Ovary (tissue), 10 donors: ENCODE measurements around the gene MTF1. TPM values are rescaled to one million over a fixed set of nuclear protein-coding genes. Genes with fewer than 3 reads are reported as not detected.
"Not testable (repeated sequence)": the region's sequence is repeated elsewhere in the genome, so short reads cannot be mapped to it uniquely, and the experiment has no call there.

Experiments
- DNase-seq, 5 donors: peaks; one replicate each; pipeline ENCODE4 v3.0.0-alpha.2; 2019 to 2020
- H3K27ac ChIP-seq, 2 donors: fragments of 200-600 bp; one replicate each; pipeline versions ENCODE4 v1.5.1 to v1.8.0; 2019 to 2022
- H3K27me3 ChIP-seq: fragments of 200-600 bp; one replicate; pipeline ENCODE4 v1.8.0; 2022
- H3K36me3 ChIP-seq: fragments of 200-600 bp; sonication (generic); one replicate; pipeline ENCODE4 v1.5.1; 2019
- H3K4me1 ChIP-seq: one replicate; pipeline ENCODE4 v1.8.1; 2013; ENCODE audit warnings: mild to moderate bottlenecking, moderate library complexity; ENCODE audit not compliant: insufficient read depth
- H3K4me3 ChIP-seq: fragments of 200-600 bp; sonication (generic); one replicate; pipeline ENCODE4 v1.5.1; 2017
- H3K9me3 ChIP-seq, 2 donors: fragments of 200-600 bp in 1 of 2; sonication (generic) in 1 of 2; one replicate each; pipeline versions ENCODE4 v1.5.1 to v1.8.1; 2013 to 2019; ENCODE audit warnings: mild to moderate bottlenecking in 1 of 2, moderate library complexity in 1 of 2
- EP300 ChIP-seq: sonication (generic); formaldehyde crosslinking; IDR thresholded peaks from one replicate; pipeline ENCODE4 v1.6.1; 2017; ENCODE audit warnings: antibody characterized with exemption
- POLR2A ChIP-seq: fragments of 450-650 bp; IDR thresholded peaks from one replicate; pipeline ENCODE4 v1.6.1; 2017; ENCODE audit warnings: antibody characterized with exemption, mild to moderate bottlenecking, moderate library complexity
- WGBS, 3 donors: extraction: QIAGEN DNeasy Blood & Tissue Kit in 1 of 3; methylation state at CpG; one replicate each; pipeline versions ENCODE4 v1.1.5 to v1.1.7; 2013 to 2017; 5-methylcytosine and 5-hydroxymethylcytosine counted together
- intact Hi-C, 4 donors: fragments of 100-400 bp; cut with DNase I; formaldehyde crosslinking; loops; one replicate each; pipeline versions ENCODE4 v1.11.0 to v1.15.1; 2022 to 2023
- long read RNA-seq, 3 donors: library from polyadenylated mRNA in 2 of 3; unstranded in 2 of 3; transcript quantifications; one replicate each; pipeline ENCODE4 v2.0.0 and lab custom pipeline, GENCODE V29; 2021 to 2026
- polyA plus RNA-seq, 2 donors: library from polyadenylated mRNA; stranded (reverse); fragments of 200-250 nt in 1 of 2; fragments of 350-450 nt in 1 of 2; fragmentation: Illumina TruSeq in 1 of 2; extraction: RNeasy Lipid Tissue Mini Kit (QIAGEN cat#74804) in 1 of 2; gene quantifications; one replicate each; pipeline ENCODE4 v1.2.3, GENCODE V29; 2013 to 2014
- total RNA-seq, 7 donors: library from RNA; depleted of rRNA in 2 of 7; stranded (reverse); fragments of >200 nt in 2 of 7; fragmentation: NEBNext Ultra II Directional in 3 of 7; extraction: Animal tissue kit (Norgen Biotek cat#: 25700) in 3 of 7; gene quantifications; one replicate each; pipeline versions ENCODE4 v1.1.0 to v1.2.4, GENCODE V29; 2016 to 2023
- TF ChIP-seq, protein P1 (sequence below), 3 donors: fragments of 450-650 bp in 2 of 3; fragments of 200-600 bp in 1 of 3; IDR thresholded peaks; one replicate each; pipeline versions ENCODE4 v1.5.1 to v1.8.0; 2016 to 2022; ENCODE audit warnings: antibody characterized with exemption in 3 of 3, mild to moderate bottlenecking in 1 of 3
- donor health status: DM: no; HTN: no; CAD: no; lungs with moderate emphysema.
- donor health status: DM: no; HTN: no; CAD: no.
- donor health status: Bipolar disorder and iron deficiency.
- donor health status: DM: yes; HTN: yes; CAD: no.
- donor health status: DM: no; HTN: no; CAD: no.
- donor health status: DM: yes; HTN: yes; CAD: no.

The MTF1 gene
- 10 to 100 TPM in 5 of 7 donors, 1 to 10 TPM in 2; 3.4 to 29.1 (median 21.9) TPM for total RNA-seq
- polyA plus RNA-seq, result 1 to 10 TPM; 4.5 to 9.6 TPM
- long read RNA-seq, donor 1, full-length matches to known transcripts, result 5 of 16 reads
- long read RNA-seq, donor 1, partial matches to known transcripts, result 6 of 16 reads
- long read RNA-seq, donor 1, other reads (novel, unspliced or antisense), result 5 of 16 reads
- long read RNA-seq, donor 2, result 0 reads
- long read RNA-seq, donor 3, full-length matches to known transcripts, result 2 of 2 reads
- long read RNA-seq, donor 3, partial matches to known transcripts, result 0 of 2 reads
- long read RNA-seq, donor 3, other reads (novel, unspliced or antisense), result 0 of 2 reads

DNA sequence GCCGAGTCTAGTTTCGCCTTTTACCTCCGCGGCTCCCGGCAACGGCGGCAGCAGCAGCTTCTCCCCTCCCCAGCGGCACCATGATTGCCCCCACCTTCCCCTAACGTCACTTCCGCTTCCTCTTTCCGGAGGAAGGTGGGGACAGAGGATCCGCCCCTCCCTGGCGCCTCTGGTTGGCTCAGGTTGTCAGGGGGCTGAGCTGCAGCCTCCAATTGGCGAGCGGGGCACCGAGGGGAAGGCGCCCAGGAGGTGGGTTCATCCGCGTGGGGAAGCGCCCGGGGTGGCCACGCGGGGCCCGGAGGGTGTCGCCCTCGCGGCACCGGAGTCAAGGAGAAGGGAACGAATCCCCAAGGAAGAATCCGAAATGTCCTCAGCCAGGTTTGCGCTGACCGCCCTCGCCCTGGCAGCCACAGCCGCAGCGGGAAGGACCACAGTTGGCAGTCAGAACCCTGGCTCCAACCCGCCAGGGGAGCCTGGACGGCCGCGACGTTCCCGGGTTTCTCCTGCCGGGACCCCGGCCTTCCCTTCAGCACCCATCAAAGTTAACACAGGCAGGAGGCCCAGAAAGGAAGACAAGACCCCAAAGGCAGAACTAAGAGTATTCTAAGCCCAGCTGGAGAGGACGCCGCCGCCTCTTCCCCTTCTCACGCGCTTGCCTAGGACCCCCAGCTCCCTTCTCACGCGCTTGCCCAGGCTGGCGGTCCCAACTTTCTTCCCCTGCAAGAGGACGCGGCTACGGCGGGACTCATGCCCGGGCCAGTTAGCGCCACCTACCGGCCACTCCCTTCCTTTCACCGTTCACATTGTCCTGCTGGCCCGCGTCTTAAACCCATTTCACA is at the start of gene MTF1:
Gene MTF1, minus strand, starts transcription at position 86 of the 839 bp plus-strand sequence. CDS start 1,934 bp downstream, outside the sequence.
- Histone ChIP-seq H3K9me3 (no peaks in the 10 kb centered on the region), H3K4me1 (peaks cover 4% of the 10 kb centered on the region), H3K27ac (peak within 1 kb of the TSS; percentile 71 to 84), H3K36me3 (no peaks in the 10 kb centered on the region), H3K27me3 (no peaks in the 10 kb centered on the region), H3K4me3 (peak within 1 kb of the TSS; percentile 91)
- peak; percentile 96 to 97 (median 97) for DNase-seq
- TF ChIP-seq, protein P1, sequence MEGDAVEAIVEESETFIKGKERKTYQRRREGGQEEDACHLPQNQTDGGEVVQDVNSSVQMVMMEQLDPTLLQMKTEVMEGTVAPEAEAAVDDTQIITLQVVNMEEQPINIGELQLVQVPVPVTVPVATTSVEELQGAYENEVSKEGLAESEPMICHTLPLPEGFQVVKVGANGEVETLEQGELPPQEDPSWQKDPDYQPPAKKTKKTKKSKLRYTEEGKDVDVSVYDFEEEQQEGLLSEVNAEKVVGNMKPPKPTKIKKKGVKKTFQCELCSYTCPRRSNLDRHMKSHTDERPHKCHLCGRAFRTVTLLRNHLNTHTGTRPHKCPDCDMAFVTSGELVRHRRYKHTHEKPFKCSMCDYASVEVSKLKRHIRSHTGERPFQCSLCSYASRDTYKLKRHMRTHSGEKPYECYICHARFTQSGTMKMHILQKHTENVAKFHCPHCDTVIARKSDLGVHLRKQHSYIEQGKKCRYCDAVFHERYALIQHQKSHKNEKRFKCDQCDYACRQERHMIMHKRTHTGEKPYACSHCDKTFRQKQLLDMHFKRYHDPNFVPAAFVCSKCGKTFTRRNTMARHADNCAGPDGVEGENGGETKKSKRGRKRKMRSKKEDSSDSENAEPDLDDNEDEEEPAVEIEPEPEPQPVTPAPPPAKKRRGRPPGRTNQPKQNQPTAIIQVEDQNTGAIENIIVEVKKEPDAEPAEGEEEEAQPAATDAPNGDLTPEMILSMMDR (IDR thresholded peaks at IDR 0.05), result peak; percentile 81 to 90 (median 89)
- peak; percentile 1 for TF ChIP-seq EP300
- TF ChIP-seq POLR2A, result peak; percentile 84
- 0 to 1% (median 0%) methylated on average over 59 to 61 of the region's 61 CpGs for WGBS, 3 donors
- intact Hi-C loops, result loop anchor here in 2 of 4 donors (5.0 to 10.0 kb wide), 3 partner anchors 45 to 167 kb away; partner anchors contain the start of genes CDCA8 (in 2 of the 2), C1orf122 (in 1 of the 2) and YRDC (in 1 of the 2)

DNA sequence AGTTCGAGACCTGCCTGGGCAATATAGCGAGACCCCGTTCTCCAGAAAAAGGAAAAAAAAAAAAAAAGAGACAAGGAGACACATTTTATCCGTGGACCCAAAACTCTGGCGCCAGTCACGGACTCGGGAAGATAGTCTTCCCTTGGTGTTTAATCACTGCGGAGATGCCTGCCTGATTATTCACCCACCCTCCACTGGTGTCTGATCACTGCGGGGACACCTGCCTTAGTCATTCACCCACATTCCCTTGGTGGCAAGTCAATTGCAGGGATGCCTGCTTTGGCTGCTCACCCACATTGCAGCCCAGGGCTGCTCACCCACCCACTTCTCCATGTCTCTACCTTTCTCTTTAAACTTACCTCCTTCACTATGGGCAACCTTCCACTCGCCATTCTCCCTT is 49.1 kb upstream of the MTF1 start:
- 96 to 99% (median 98%) methylated on average over 10 of the region's 10 CpGs for WGBS, 3 donors

DNA sequence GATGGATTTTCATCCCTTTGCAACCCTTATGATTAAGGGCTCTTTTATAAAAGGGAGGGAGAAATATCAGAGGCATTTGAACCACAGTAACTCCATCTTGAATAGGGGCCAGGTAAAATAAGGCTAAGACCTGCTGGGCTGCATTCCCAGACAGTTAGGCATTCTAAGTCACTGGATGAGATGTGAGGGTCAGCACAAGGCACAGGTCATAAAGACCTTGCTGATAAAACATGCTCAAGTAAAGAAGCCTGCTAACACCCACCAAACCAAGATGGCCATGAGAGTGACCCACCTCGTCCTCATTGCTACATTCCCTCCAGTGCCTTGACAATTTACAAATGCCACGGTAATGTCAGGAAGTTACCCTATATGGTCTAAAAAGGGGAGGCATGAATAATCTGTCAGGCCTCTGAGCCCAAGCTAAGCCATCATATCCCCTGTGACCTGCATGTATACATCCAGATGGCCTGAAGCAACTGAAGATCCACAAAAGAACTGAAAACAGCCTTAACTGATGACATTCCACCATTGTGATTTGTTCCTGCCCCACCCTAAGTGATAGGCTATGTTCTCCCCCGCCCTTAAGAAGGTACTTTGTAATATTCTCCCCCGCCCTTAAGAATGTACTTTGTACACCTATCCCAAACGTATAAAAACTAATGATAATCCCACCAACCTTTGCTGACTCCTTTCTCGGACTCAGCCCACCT is 48.2 kb upstream of the MTF1 start:
- H3K27me3 ChIP-seq, DNase-seq, H3K4me1 ChIP-seq, H3K4me3 ChIP-seq, H3K9me3 ChIP-seq, intact Hi-C loops, H3K27ac ChIP-seq, H3K36me3 ChIP-seq: not testable (repeated sequence)
- WGBS, 3 donors, result 90 to 96% (median 96%) methylated on average over 6 of the region's 6 CpGs

More for the DNA sequence above, 49.1 kb upstream of the MTF1 start:
- H3K4me1 ChIP-seq, H3K27me3 ChIP-seq, H3K4me3 ChIP-seq, intact Hi-C loops, DNase-seq, H3K36me3 ChIP-seq, H3K9me3 ChIP-seq, H3K27ac ChIP-seq: not testable (repeated sequence)

DNA sequence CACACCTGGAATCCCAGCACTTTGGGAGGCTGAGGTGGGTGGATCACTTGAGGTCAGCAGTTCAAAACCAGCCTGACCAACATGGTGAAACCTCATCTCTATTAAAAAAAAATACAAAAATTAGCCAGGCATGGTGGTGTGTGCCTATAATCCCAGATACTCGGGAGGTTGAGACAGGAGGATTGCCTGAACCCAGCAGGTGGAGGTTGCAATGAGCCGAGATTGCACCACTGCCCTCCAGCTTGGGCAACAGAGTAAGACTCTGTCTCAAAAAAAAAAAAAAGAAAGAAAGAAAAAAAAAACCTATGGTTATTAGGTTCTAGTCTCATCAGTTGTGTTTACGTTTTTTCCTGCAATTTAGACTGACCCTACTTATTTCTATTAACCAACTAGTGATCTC is 47.2 kb upstream of the MTF1 start:
- WGBS, 3 donors, result 92 to 95% (median 94%) methylated on average over 3 of the region's 3 CpGs
- H3K27me3 ChIP-seq, H3K4me3 ChIP-seq, H3K4me1 ChIP-seq, DNase-seq, H3K9me3 ChIP-seq, intact Hi-C loops, H3K36me3 ChIP-seq, H3K27ac ChIP-seq: not testable (repeated sequence)

DNA sequence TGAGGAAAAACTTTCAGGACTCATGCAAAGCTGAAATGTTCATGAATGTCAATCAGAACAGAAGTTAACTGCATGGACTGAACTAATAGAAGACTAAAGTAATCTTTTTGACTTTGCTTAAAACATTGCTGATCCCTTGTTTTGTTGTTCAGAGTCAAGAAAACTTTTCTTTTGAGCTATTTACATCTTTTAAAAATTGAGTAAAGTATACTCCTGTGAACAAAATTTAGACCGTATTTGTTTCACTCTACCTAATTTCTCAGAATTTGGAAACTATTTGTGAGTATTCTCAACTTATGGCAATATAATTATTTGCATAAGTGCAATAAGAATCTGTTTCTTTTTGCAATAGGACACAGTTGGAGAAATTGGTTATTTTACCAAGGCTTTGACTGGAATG is 46.3 kb upstream of the MTF1 start:
- TF ChIP-seq EP300 (no peak), POLR2A (no peak)
- TF ChIP-seq, protein P1 (IDR thresholded peaks at IDR 0.05), result no peak
- WGBS, 3 donors, result 97 to 98% (median 97%) methylated on average over 1 of the region's 1 CpG
- no peak for DNase-seq
- Histone ChIP-seq H3K27ac (no peak overlapping the region), H3K9me3 (no peaks in the 10 kb centered on the region), H3K36me3 (no peaks in the 10 kb centered on the region), H3K4me1 (no peaks in the 10 kb centered on the region), H3K4me3 (no peak overlapping the region), H3K27me3 (no peaks in the 10 kb centered on the region)
- intact Hi-C loops, result no loop called here

DNA sequence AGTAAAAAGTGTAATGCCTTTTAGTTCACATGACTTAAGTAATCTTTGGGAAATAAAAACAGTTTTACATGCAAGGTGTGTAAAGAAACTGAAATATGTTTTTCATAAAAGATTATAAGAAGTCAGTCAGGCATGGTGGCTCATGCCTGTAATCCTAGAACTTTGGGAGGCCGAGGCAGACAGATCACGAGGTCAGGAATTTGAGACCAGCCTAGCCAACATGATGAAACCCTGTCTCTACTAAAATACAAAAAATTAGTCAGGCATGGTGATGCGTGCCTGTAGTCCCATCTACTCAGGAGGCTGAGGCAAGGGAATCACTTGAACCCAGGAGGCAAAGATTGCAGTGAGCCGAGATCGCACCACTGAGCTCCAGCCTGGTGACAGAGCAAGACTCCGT is 44.5 kb upstream of the MTF1 start:
- H3K4me1 ChIP-seq, H3K36me3 ChIP-seq, H3K27ac ChIP-seq, intact Hi-C loops, H3K27me3 ChIP-seq, H3K9me3 ChIP-seq, DNase-seq, H3K4me3 ChIP-seq: not testable (repeated sequence)
- WGBS, 3 donors, result 91 to 97% (median 94%) methylated on average over 6 of the region's 6 CpGs
